Adrenal gland (tissue), 12 donors: ENCODE data around the gene PLOD2. TPM values are rescaled to one million over a fixed set of nuclear protein-coding genes. Genes with fewer than 3 reads are reported as not detected.

Source experiments
- DNase-seq, 7 donors: peaks; one replicate each; pipeline ENCODE4 v3.0.0-alpha.2; 2019 to 2020
- H3K27ac ChIP-seq, 5 donors: fragments of 200-600 bp; sonication (generic) in 4 of 5; 1 replicate in 3 of 5; 2 replicates in 2 of 5; pipeline versions ENCODE4 v1.5.1 to v1.8.0; 2016 to 2020; ENCODE audit warnings: mild to moderate bottlenecking in 1 of 5
- H3K27me3 ChIP-seq: fragments of 200-600 bp; 2 replicates; pipeline ENCODE4 v1.8.0; 2021
- H3K36me3 ChIP-seq, 2 donors: fragments of 200-600 bp; replicated peaks in 1 of 2; 1 replicate in 1 of 2; 2 replicates in 1 of 2; pipeline versions ENCODE4 v1.5.1 to v1.8.0; 2018 to 2022
- H3K4me1 ChIP-seq, 2 donors: fragments of 200-600 bp; replicated peaks in 1 of 2; 1 replicate in 1 of 2; 2 replicates in 1 of 2; pipeline versions ENCODE4 v1.5.1 to v1.8.0; 2018 to 2021
- H3K4me3 ChIP-seq, 4 donors: fragments of 200-600 bp; sonication (generic) in 3 of 4; one replicate each; pipeline ENCODE4 v1.5.1; 2016 to 2018
- H3K9me3 ChIP-seq, 3 donors: fragments of 200-600 bp; sonication (generic) in 1 of 3; replicated peaks in 1 of 3; 1 replicate in 2 of 3; 2 replicates in 1 of 3; pipeline versions ENCODE4 v1.5.1 to v1.8.0; 2016 to 2021
- CTCF ChIP-seq, 6 experiments: fragments of 450-650 bp in 4 of 6; fragments of 200-600 bp in 2 of 6; sonication (generic) in 1 of 6; IDR thresholded peaks; 1 replicate in 5 of 6; 2 replicates in 1 of 6; pipeline versions ENCODE4 v1.5.1 to v1.8.0; 2016 to 2021; ENCODE audit warnings: antibody characterized with exemption in 6 of 6, mild to moderate bottlenecking in 2 of 6, moderate library complexity in 1 of 6
- POLR2A ChIP-seq, 2 donors: fragments of 450-650 bp; IDR thresholded peaks; one replicate each; pipeline ENCODE4 v1.6.1; 2017; ENCODE audit warnings: antibody characterized with exemption in 2 of 2, mild to moderate bottlenecking in 2 of 2, moderate library complexity in 1 of 2
- WGBS, 4 donors: extraction: QIAGEN DNeasy Blood & Tissue Kit in 2 of 4; methylation state at CpG; one replicate each; pipeline versions ENCODE4 v1.1.5 to v1.1.7; 2013 to 2017; 5-methylcytosine and 5-hydroxymethylcytosine counted together
- intact Hi-C, 2 donors: fragments of 100-400 bp; cut with DNase I; formaldehyde crosslinking; loops; one replicate each; pipeline versions ENCODE4 v1.14.1 to v1.15.0; 2022 to 2023
- polyA plus RNA-seq, 3 donors: library from polyadenylated mRNA; stranded (reverse); fragments of 200-250 nt in 2 of 3; fragments of 350-450 nt in 1 of 3; fragmentation: Illumina TruSeq in 1 of 3; extraction: RNeasy Lipid Tissue Mini Kit (QIAGEN cat#74804) in 1 of 3; gene quantifications; one replicate each; pipeline ENCODE4 v1.2.3, GENCODE V29; 2013 to 2014
- total RNA-seq, 9 donors: library from RNA; depleted of rRNA in 4 of 9; stranded (reverse); fragments of >200 nt in 4 of 9; fragments of 120-200 nt in 1 of 9; fragmentation: NEBNext Ultra II Directional in 1 of 9; extraction: Animal tissue kit (Norgen Biotek cat#: 25700) in 1 of 9; gene quantifications; one replicate each; pipeline versions ENCODE4 v1.1.0 to v1.2.4, GENCODE V29; 2013 to 2023
- donor health status: healthy with polysubstance abuse.
- donor health status: Bipolar disorder and iron deficiency.
- donor health status: DM: yes; HTN: yes; CAD: no.
- donor health status: DM: no; HTN: no; CAD: no.
- donor health status: DM: no; HTN: no; CAD: no.
- donor health status: DM: yes; HTN: yes; CAD: no.

Gene PLOD2
- total and polyA plus RNA-seq, 12 donors, result 23.1 to 79.0 (median 41.7) TPM

DNA sequence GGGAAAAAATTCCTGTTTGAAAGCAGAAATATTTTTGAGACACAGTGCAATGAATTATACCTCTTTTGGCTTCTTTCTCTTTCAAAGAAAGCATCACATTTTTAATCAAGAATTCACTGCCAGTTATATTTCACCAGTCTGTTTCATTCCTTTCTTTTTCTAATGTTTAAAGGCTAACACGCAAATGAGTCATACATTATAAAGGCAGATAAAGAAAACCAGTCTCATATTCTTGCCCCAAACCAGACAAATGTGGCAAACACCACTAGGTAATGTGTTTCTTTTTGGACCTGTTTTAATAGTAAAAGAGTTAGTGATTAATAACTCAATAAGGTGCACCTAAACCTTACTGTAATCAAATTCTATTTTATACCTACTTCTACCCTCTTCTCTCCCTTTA lies 83.8 kb downstream of the PLOD2 start:
- intact Hi-C loops, result no loop called here
- H3K4me3 ChIP-seq, result no peak overlapping the region

GRCh38 chr3:146072824-146073223 lies 88.2 kb downstream of the PLOD2 start:
- TF ChIP-seq POLR2A (IDR thresholded peaks at IDR 0.05), result no peak
- no peak for TF ChIP-seq CTCF (IDR thresholded peaks at IDR 0.05)
- Histone ChIP-seq H3K27me3 (no peaks in the 10 kb centered on the region), H3K4me3 (no peak overlapping the region), H3K4me1 (peaks cover 0 to 22% of the 10 kb centered on the region in 2 donors), H3K27ac (peak overlapping the region in 1 of 5 donors; percentile 20), H3K9me3 (no peaks in the 10 kb centered on the region), H3K36me3 (no peaks in the 10 kb centered on the region)
- intact Hi-C loops, result no loop called here
- no peak for DNase-seq

More for the DNA sequence above, 83.8 kb downstream of the PLOD2 start:
- Histone ChIP-seq H3K27ac (no peak overlapping the region), H3K27me3 (no peaks in the 10 kb centered on the region), H3K36me3 (no peaks in the 10 kb centered on the region), H3K9me3 (no peaks in the 10 kb centered on the region), H3K4me1 (peaks cover 0 to 18% of the 10 kb centered on the region in 2 donors)
- 65 to 89% (median 72%) methylated on average over 1 of the region's 1 CpG for WGBS, 4 donors
- no peak for TF ChIP-seq POLR2A (IDR thresholded peaks at IDR 0.05)
- no peak for TF ChIP-seq CTCF (IDR thresholded peaks at IDR 0.05)
- DNase-seq, result no peak

DNA sequence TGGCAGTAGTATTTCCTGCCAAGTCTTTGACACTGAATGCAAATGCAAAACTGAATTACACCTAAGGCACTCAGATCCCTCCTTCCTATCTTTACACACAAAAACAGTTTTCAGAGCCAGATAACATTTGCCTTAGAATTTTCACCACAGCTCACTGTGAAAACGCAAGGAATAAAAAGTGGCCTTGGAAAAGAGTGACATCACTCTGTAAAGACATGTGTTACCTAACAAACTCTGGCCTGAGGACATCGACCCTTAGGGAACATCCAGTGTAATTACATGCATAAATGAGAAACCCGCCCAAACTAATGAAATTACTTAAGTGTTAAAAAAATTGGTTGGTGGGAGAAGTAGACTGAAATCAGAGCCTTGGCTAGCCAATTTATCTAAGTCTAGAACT lies 88.9 kb downstream of the PLOD2 start:
- WGBS, 4 donors, result 56 to 65% (median 60%) methylated on average over 3 of the region's 3 CpGs
- DNase-seq, result peak in 1 of 7 donors; percentile 21
- TF ChIP-seq CTCF (IDR thresholded peaks at IDR 0.05) (no peak), POLR2A (IDR thresholded peaks at IDR 0.05) (no peak)
- Histone ChIP-seq H3K4me1 (peaks cover 0 to 17% of the 10 kb centered on the region in 2 donors), H3K4me3 (no peak overlapping the region), H3K9me3 (no peaks in the 10 kb centered on the region), H3K36me3 (no peaks in the 10 kb centered on the region), H3K27me3 (no peaks in the 10 kb centered on the region), H3K27ac (peak overlapping the region in 1 of 5 donors; percentile 20)
- intact Hi-C loops, result no loop called here

- TF ChIP-seq CTCF (IDR thresholded peaks at IDR 0.05), result no peak
- no peak for TF ChIP-seq POLR2A (IDR thresholded peaks at IDR 0.05)
- Histone ChIP-seq H3K9me3 (no peaks in the 10 kb centered on the region), H3K36me3 (no peaks in the 10 kb centered on the region), H3K27me3 (no peaks in the 10 kb centered on the region), H3K27ac (peak overlapping the region in 1 of 5 donors; percentile 20), H3K4me1 (peaks cover 0 to 16% of the 10 kb centered on the region in 2 donors), H3K4me3 (no peak overlapping the region)
- DNase-seq, result no peak
- intact Hi-C loops, result no loop called here
- WGBS, 4 donors, result 73 to 84% (median 81%) methylated on average over 2 of the region's 2 CpGs
These were observed 89.4 kb downstream of the PLOD2 start for GRCh38 chr3:146071632-146072031.
